ENCODE data around the gene CACHD1.

DNA sequence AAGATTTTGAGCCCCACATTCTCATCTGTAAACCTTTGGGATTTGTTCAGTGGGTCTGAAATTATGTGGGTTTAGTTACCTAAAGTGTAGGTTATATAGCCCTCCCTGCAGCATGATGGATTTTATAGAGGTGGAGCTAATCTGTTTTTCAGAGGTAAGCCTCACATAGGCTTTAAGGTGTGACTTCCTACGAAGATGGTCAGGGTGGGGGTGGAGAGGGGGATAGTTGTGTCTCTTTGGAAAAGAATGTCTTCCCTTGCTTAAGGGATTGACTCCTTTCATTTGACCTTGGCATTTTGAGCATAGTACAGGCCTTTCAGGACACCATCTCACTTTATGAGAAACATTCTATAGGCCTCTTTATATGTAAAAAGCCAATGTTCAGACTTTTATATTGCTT lies 3.4 kb downstream of the CACHD1 start:
- TF ChIP-seq POLR2A (IDR thresholded peaks at IDR 0.05; ENCODE audit: low read length) (no peak), GATA1 (IDR thresholded peaks at IDR 0.05; ENCODE audit: low read depth, low read length) (no peak)

Data from erythroblast (primary cell).